GM12878 (cell line): Measurements from ENCODE around the gene TMEM131L.

Source experiments
- CBX5 ChIP-seq: sonication (generic); IDR thresholded peaks from 2 replicates; pipeline ENCODE4 v1.6.1; 2016; ENCODE audit warnings: low read depth, moderate library complexity, mild to moderate bottlenecking, inconsistent platforms
- CTCF ChIP-seq, 3 experiments: IDR thresholded peaks in 2 of 3; conservative IDR thresholded peaks in 1 of 3; 2 replicates each; pipeline ENCODE4 v1.5.1; 2011; ENCODE audit warnings: low read depth in 3 of 3, low read length in 3 of 3, mild to moderate bottlenecking in 3 of 3, control low read depth in 2 of 3, moderate library complexity in 2 of 3, inconsistent platforms in 1 of 3, mixed read lengths in 1 of 3; ENCODE audit not compliant: control insufficient read depth in 2 of 3, insufficient read depth in 1 of 3; ENCODE audit errors: extremely low read depth in 1 of 3
- MAX ChIP-seq: IDR thresholded peaks from 2 replicates; pipeline ENCODE4 v1.6.1; 2012; ENCODE audit warnings: low read depth, low read length, improper control_type of control experiment
- PAX8 ChIP-seq: fragments of 450-650 bp; IDR thresholded peaks from 2 replicates; pipeline ENCODE4 v1.6.1; 2017; ENCODE audit warnings: mild to moderate bottlenecking, moderate library complexity
- POLR2A ChIP-seq: IDR thresholded peaks from 2 replicates; pipeline ENCODE4 v1.6.1; 2011; ENCODE audit warnings: low read depth, mild to moderate bottlenecking, low read length
- RAD21 ChIP-seq: IDR thresholded peaks from 2 replicates; pipeline ENCODE4 v1.6.1; 2011; ENCODE audit warnings: mild to moderate bottlenecking, low read depth, low read length, moderate library complexity; ENCODE audit not compliant: insufficient read depth
- SUZ12 ChIP-seq: fragments of 200-600 bp; sonication (generic); IDR thresholded peaks from one replicate; pipeline ENCODE4 v1.6.1; 2018; ENCODE audit warnings: antibody characterized with exemption, mild to moderate bottlenecking; ENCODE audit not compliant: unreplicated experiment
- ZBTB33 ChIP-seq: fragments of 450-650 bp; IDR thresholded peaks from 2 replicates; pipeline ENCODE4 v1.6.1; 2017; ENCODE audit warnings: mild to moderate bottlenecking
- ZBTB4 ChIP-seq: fragments of 450-650 bp; formaldehyde crosslinking; IDR thresholded peaks from 2 replicates; pipeline ENCODE4 v1.4.0; 2022; ENCODE audit warnings: mild to moderate bottlenecking, moderate library complexity
- ZNF217 ChIP-seq: fragments of 450-650 bp; IDR thresholded peaks from 2 replicates; pipeline ENCODE4 v1.6.1; 2017; ENCODE audit warnings: antibody characterized with exemption, mild to moderate bottlenecking
- ZNF24 ChIP-seq: fragments of 450-650 bp; IDR thresholded peaks from 2 replicates; pipeline ENCODE4 v1.6.1; 2017; ENCODE audit warnings: antibody characterized with exemption, mild to moderate bottlenecking

GRCh38 chr4:153531976-153532626 is 65.9 kb downstream of the TMEM131L start:
- no peak for TF ChIP-seq CTCF (IDR thresholded peaks at IDR 0.05 in 2 of 3, conservative IDR thresholded peaks at IDR 0.05 in 1 of 3; ENCODE audit: control insufficient read depth in 2 of 3, extremely low read depth in 1 of 3, insufficient read depth in 1 of 3, low read depth in 3 of 3, low read length in 3 of 3)
- no peak for TF ChIP-seq CBX5
- TF ChIP-seq SUZ12: no peak
- TF ChIP-seq POLR2A: no peak
- TF ChIP-seq PAX8: no peak
- no peak for TF ChIP-seq ZNF217
- no peak for TF ChIP-seq ZNF24
- no peak for TF ChIP-seq ZBTB33
- TF ChIP-seq MAX: no peak
- no peak for TF ChIP-seq RAD21
- no peak for TF ChIP-seq ZBTB4 (CRISPR knock-in tag)
